HG02763 (cell line): ENCODE data around the gene SLC12A8.

Source experiments
- ATAC-seq: cut with Tn5 transposase; IDR thresholded peaks from one replicate; pipeline ENCODE4 v1.9.1; 2021; ENCODE audit warnings: mild to moderate bottlenecking, moderate library complexity; ENCODE audit not compliant: unreplicated experiment

Gene SLC12A8

DNA sequence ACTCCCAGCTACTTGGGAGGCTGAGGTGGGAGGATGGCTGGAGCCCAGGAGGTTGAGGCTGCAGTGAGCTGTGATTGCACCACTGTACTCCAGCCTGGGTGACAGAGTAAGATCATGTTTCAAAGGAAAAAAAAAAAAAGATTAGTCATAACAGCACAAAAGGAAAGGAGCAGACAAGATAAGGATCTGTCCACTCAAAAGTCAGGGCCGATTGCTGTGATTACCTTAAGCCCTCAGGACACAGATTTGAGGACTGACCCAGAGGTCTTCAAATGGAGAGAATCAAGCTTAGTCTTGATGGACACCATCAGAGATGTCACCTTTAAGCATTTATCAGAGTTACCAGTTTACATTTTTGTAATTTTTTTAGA lies 132.9 kb downstream of the SLC12A8 start:
- ATAC-seq: no peak

DNA sequence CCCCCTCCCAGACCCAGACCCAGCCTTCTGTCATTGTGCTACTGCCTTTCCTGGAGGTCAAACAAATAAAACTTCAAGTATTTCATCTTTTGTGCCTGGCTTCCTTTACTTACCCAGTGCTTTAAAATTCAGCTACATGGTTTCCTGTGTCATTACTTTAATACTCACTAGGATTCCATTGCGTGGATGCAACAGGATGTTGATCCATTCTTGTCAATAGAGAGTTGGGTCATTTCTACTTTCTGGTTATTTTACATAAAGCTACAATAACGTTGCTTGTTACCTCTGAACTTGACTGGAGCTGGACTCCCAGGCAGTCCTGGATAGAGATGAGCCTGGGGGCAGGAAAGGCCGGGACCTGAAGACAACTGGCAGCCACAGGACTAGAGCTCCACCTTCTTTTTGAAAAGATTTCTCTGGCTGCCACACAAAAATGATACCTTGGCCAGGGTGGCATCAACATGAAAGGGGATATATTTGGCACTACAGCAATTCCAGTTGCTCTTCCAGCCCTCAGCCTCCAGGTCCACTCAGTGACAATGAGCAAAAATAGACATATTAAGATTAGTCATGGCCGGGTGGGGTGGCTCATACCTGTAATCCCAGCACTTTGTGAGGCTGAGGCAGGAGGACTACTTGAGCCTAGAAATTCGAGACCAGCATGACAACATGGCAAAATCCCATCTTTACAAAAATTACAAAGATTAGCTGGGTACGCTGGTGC lies 133.4 kb downstream of the SLC12A8 start:
- no peak for ATAC-seq

- ATAC-seq: no peak
Observed at GRCh38 chr3:125077864-125078263, 134.7 kb downstream of the SLC12A8 start.

DNA sequence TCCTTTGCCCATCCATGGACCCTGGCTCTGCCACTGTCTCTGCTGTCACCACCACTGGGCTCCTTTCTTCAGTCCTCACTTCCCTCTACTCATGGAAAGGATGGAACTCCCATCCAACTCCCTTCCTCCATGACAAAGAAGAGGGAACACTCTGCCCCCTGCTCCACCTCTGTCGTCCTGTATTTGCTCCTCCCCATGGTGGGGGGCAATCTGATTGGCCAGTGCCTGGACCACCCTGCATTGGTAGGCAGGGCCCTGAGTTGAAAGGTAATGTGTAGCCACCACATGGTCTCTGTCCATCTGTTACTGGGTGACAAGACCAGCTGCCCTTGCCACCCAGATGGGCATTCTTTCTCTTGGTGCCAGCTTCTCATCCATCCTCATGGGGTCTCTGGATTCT lies 136.1 kb downstream of the SLC12A8 start:
- no peak for ATAC-seq

DNA sequence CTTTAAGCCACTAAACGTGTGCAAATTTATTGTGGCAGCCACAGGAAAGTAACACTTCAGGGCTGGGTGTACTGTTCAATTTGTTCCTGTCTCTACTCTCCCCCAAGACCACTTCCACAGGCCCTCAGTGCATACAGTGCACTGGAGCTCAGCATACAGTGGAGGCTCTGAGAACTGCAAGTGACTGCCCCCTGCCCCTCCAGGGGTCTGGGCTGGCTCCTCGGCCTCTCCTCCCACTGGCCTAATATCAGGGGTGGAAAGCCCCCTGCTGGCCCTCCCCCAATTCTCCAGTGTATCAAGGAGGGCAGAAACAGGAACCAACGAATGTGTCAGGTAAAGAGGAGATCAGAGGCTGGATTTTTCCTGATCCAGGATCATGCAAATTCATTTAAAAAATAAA lies 136.8 kb downstream of the SLC12A8 start:
- no peak for ATAC-seq

GRCh38 chr3:125073390-125073905 lies 139.1 kb downstream of the SLC12A8 start:
- ATAC-seq: no peak

DNA sequence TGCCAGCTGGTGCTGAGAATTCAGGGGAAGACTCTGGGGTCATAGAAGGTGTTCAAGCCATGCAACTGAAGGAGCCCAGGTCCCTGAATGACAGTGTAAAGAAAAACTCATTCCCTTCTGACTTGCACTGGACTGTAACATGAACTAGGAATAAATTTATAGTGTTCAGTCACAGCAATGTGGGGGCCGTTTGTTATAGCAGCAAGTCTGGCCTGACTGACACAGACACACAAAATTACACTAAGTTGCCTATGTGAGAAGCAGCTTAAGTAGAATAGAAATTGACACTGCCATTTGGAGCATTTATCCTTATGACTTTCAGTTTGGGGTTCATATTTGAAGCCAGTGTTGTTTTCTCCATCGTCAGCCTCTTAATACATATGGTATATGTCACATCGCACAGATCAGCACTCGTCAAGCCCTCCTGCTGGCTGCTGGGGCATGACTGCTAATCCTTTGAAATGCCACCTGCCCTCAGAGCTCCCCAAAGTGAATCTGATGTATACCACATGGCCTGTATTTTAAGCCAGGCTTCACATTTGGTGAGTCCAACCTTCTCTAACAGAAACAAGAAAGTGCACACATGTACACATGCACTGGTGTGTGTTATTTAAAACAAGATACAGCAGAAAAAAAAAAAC lies 139.7 kb downstream of the SLC12A8 start:
- no peak for ATAC-seq

DNA sequence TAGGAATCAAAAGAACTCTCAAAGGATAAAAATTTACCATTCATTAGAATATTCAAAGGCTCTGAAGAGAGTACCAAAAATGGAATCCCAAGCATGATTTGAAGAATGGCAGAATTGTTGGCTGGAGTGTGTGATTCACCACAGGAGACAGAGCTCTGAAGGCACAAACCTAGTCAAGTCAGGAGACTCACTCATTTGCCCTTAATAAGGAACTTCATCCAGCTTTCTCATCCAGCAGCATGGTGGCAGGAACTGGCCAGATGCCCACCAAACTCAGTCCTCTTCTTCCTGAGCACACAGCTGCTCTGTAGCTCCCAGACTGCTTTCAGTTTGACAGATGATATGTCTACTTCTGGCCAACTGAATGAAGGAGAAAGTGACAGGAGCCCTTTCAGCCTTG lies 140.2 kb downstream of the SLC12A8 start:
- no peak for ATAC-seq

- ATAC-seq: no peak
Observed at GRCh38 chr3:125069968-125070745, 142.4 kb downstream of the SLC12A8 start.

GRCh38 chr3:125069452-125069851 lies 143.1 kb downstream of the SLC12A8 start:
- ATAC-seq: no peak

GRCh38 chr3:125068265-125068664 lies 144.3 kb downstream of the SLC12A8 start:
- no peak for ATAC-seq

DNA sequence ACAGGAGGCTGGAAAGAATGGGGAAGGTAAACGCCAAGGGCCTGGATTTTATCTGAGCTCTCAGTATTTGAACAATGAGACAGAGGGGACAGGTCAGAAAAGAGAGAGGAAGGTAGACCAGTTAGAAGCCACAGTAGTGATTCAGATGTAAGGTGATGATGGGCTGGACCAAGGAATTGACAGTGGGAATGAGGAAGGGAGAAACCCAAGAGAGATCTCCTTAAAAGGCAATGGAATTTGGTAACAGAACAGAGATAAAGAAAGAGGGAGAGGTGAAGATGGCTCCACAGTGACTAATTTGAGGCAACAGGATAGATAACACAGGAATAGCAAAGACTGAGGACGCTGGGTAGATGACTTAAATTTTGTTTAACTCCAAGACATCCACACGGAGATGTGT lies 145.3 kb downstream of the SLC12A8 start:
- no peak for ATAC-seq

- no peak for ATAC-seq
Observed at GRCh38 chr3:125062904-125063618, 149.5 kb downstream of the SLC12A8 start.

- no peak for ATAC-seq
Observed at GRCh38 chr3:125061646-125062045, 150.9 kb downstream of the SLC12A8 start.

DNA sequence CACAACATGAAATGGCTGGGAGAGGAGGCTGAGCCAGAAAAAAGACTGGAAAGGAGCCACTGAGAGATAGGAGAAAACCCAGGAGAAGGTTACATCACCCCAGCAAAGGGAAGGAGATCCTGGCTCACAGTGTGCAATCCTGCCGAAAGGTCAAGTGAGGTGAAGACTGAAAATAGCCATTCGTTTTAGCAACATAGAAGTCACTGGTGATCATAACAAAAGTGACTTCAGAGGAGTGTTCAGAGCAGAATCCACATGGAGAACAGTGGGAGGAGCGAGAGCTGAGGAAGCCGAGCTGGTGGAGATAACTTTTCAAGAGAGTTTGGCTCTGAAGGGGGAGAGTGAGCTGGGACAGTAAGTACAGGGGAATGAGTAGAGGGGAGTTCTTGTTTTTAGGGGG lies 151.4 kb downstream of the SLC12A8 start:
- ATAC-seq: no peak

DNA sequence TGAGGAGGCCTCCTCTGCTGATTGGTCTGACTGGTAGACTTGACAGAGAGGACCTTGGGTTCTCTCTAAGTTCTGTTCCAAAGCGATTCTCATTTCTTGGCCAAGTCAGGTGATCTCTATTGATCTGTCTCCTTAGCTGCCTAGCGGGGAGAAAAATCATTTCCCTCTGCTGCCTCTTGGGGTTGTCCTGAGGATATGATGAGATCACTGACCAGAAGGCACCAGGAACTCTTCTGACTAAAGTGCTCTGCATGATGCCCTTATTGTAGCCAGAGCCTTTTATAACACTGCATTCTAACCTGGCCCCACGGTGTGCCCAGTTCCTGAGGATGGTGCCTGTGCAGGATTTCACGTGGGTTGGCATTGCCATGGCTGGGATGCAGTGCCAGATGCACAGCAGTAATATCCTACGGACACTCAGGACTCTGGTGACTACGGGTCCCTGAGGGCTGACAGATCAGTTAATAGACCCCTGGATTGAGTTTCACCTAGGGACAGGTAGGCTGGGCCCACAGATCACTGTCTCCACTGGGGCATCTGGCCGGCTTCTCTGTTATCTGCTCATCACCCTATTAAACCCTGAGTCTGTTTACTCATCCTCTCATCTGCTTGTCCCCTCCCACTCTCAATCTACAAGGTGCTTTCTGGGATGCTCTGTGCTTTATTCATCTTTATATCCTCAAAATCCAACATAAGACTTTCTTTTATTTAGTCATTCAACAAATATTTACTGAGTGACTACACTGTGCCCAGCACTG lies 152.9 kb downstream of the SLC12A8 start:
- ATAC-seq: no peak

DNA sequence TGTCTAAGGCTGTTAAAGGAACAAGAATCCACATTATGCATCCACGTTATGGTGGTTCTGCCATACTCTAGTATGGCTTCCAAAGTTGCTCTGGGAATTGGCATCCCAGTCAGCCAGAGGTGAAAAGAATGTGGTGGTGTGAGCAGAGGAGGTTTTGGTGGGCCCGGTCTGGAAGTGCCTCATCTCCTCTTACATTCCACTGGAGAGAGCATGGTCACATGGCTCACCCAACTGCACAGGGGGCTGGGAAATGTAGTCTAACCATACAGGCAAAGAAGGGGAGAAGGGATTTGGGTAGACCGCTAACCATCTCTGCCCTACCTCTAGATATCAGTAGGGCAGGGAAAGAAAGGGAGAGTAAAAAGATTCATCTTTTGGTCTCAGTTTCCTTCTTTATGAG lies 153.6 kb downstream of the SLC12A8 start:
- no peak for ATAC-seq

DNA sequence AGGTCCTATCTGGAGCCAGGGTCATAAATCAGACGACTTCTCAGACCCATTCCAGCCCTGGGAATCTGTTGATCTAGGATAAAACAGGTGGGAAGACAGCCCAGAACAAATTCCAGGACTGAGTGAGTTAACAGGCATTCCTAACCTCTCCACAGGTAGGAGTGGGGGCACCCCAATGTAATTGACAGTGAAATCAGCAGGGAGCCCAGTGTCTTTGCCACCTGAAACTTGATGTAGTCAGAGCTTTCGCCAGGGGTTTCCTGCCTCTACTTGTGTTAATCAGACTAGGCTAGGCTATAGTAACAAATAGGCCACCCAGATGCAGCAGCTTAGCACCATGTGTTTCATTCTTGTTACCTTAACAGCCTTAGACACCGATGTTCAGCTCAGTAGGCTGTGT lies 154.0 kb downstream of the SLC12A8 start:
- no peak for ATAC-seq

DNA sequence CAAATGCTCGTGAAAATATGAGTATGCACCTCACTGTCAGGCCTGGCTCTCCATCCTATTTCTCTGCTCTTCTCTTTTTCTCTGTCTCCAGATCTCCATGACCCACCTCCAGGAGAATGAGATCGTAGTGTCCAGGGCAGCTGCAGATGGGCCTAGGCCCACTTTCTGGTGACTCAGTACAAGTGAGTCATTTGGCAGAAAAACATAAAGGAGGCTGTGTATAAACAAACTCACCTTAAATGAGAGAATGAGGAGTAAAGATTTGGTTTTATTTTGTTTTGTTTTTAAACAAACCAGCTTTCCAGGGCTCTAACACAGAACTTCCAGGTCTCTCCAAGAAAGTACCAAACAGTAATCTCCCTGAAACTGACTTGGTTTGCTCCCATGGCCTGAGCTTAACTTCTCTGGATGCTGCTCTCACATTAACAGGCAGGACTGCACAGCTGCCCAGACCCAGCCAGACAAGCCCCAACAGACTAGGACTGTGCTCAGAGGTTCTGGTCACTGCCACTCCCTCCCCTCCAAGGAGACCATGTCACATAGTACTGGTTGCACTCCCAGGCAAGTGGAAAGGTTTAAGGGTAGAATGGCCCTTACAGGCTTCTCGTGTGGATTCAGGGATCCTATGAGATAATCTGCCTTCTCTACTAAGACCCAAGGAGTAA lies 155.2 kb downstream of the SLC12A8 start:
- ATAC-seq: no peak
